ENCODE measurements around the gene SH3BP4.

- no peak for TF ChIP-seq POLR2AphosphoS5 (IDR thresholded peaks at IDR 0.05; ENCODE audit: borderline replicate concordance, low read depth, low read length)
- no peak for TF ChIP-seq EZH2 (IDR thresholded peaks at IDR 0.05)
- TF ChIP-seq FOXP2 (optimal IDR thresholded peaks at IDR 0.05; ENCODE audit: control extremely low read depth, extremely low read length, insufficient read depth): no peak
These were observed 25.4 kb downstream of the SH3BP4 start for GRCh38 chr2:234977228-234977679.
